NCI-H345 (cell line): Measurements from ENCODE around the gene GUSB.

Experiments used
- DNase-seq: peaks from one replicate; lab custom pipeline; 2025; lab: John Stamatoyannopoulos, UW

GUSB gene

GRCh38 chr7:65931685-65932084 is 50.3 kb downstream of the GUSB start:
- DNase-seq = no peak

- no peak for DNase-seq
Measured at GRCh38 chr7:65927489-65928448, 54.2 kb downstream of the GUSB start.

GRCh38 chr7:65926588-65926987 is 55.4 kb downstream of the GUSB start:
- DNase-seq = no peak

- no peak for DNase-seq
Measured at GRCh38 chr7:65925040-65925439, 57.0 kb downstream of the GUSB start.

- no peak for DNase-seq
Measured at GRCh38 chr7:65924193-65924592, 57.8 kb downstream of the GUSB start.

- DNase-seq = no peak
Measured at GRCh38 chr7:65923316-65923715, 58.7 kb downstream of the GUSB start.

- DNase-seq = no peak
Measured at GRCh38 chr7:65915921-65916657, 65.9 kb downstream of the GUSB start.

GRCh38 chr7:65912237-65912636 is 69.8 kb downstream of the GUSB start:
- no peak for DNase-seq
